KBM-7 (cell line): ENCODE measurements around the gene RNF111.
"Not testable (repeated sequence)": the region's sequence is repeated elsewhere in the genome, so short reads cannot be mapped to it uniquely, and the experiment has no call there.

Experiments used
- DNase-seq: peaks from one replicate; pipeline ENCODE4 v3.0.0-alpha.2; 2015
- in situ Hi-C: fragments of 300-500 bp; cut with MboI; formaldehyde crosslinking; loops from 2 replicates; pipeline ENCODE4 v1.14.3; 2020; ENCODE audit warnings: low sequenced_read_pairs, low pct_unique_long_range_greater_than_20kb, mixed read lengths

The RNF111 gene

DNA sequence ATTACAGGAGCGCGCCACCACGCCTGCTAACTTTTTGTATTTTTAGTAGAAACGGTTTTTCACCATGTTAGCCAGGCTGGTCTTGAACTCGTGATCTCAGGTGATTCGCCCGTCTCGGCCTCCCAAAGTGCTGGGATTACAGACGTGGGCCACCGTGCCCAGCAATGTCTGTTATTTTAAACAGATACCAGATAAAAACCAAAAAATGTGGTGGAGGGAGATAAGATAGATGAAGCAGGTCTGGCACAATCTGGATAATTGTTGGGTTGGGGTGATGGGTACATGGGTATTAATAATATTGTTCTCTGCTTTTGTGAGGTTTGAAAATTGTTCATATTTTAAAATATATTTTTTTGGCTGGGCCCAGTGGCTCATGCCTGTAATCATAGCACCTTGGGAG is 4.7 kb downstream of the RNF111 start:
- DNase-seq: no peak
- in situ Hi-C loops: no loop called here

DNA sequence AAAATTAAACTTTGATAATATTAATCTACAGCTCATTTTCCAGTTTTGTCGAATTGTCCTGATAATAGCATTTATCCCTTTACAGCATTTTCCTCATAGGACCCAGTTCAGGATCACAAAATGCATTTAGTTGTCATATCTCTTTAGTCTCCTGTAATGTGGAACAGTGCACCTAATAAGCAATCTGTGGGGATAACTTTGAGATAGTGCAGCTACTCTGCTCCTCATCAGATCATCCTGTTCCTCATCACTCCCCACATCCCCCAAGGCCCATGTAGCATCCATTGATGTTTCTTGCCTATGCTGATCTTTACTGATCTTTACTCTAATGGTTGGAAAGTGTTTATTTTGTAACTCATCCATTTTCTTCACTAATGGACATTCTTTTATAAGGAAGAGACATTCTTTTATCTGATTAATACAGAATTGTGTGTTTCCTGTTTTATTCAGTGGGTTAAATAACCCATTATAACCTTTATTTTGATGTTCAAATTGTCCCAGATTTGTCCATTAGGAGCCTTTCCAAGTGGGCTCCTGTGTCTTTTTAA is 7.5 kb downstream of the RNF111 start:
- in situ Hi-C loops: no loop called here
- no peak for DNase-seq

DNA sequence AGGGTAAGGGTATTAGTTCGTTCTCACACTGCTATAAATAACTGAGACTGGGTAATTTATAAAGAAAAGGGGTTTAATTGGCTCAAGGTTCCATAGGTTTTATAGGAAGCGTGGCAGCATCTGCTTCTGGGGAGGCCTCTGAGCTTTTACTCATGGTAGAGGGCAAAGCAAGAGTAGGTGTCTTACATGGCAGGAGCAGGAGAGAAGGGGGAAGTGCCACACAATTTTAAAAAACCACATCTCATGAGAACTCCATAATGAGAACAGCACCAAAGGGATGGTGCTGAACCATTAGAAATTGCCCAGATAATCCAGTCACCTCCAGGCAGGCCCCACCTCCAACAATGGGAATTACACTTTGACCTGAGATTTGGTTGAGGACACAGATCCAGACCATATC is 12.2 kb downstream of the RNF111 start:
- peak; percentile 41 for DNase-seq
- in situ Hi-C loops: no loop called here

DNA sequence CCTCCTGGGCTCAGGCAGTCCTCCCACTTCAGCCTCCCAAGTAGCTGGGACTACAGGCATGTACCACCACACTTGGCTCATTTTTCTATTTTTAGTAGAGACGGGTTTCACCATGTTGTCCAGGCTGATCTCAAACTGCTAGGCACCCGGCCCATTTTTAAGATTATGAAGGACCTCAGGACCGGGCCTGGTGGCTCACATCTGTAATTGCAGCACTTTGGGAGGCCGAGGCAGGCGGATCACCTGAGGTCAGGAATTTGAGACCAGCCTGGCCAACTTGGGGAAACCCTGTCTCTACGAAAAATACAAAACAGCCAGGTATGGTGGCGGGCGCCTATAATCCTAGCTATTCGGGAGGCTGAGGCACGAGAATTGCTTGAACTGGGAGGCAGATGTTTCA is 12.8 kb downstream of the RNF111 start:
- in situ Hi-C loops, DNase-seq: not testable (repeated sequence)

GRCh38 chr15:59001946-59002345 is 14.5 kb downstream of the RNF111 start:
- no peak for DNase-seq
- in situ Hi-C loops: no loop called here

DNA sequence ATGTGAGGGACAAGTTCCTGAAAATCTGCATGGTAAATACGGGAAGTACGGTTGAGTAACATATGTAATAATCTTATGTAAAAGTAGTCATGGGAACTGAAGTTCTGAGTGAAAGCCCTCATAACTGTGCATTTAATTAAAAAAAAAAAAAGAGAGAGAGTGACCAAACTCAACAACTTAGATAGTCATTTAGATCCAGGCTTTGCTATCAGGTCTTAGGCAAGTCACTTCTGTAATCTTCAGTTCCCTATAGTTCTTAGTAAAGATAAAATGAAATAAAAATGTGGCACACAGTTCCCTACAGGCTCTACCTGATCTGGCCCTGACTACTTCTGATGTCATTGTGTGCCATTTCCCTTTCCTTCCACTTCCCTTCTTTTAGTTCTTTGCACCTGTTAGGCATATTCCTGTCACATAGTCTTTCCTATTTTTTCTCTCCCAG is 15.0 kb downstream of the RNF111 start:
- in situ Hi-C loops: no loop called here
- peak; percentile 82 for DNase-seq

- in situ Hi-C loops: no loop called here
- no peak for DNase-seq
Measured at GRCh38 chr15:59005579-59005978, 18.1 kb downstream of the RNF111 start.

GRCh38 chr15:59008086-59008485 is 20.6 kb downstream of the RNF111 start:
- DNase-seq: no peak
- in situ Hi-C loops: no loop called here

DNA sequence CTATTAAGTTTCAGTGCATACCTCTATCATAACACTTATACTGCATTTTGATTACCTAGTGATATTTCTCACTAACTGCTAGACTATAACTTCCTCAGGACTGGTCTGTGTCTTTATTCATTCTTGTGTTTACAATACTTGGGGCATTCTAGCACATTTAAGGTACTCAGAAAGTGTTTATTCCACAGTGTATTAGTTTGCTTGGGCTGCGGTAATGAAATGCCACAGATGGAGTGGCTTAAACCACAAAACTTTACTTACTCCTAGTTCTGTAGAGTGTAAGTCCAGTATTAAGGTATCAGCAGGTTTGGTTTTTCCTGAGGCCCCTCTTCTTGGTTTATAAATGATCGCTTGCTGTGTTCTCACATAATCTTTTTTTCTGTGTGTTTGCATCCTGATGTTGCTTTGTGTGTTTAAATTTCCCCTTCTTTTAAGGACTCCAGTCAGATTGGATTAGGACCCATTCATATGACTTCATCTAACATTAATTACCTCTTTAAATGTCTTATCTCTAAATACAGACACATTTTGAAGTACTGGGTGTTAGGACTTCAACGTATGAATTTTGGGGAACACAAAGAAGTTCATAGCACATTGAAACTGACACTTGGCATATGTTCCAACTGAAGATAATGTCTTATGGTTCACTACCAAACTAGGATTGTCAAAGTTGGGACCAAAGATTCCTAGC is 23.9 kb downstream of the RNF111 start:
- in situ Hi-C loops: no loop called here
- DNase-seq: no peak

DNA sequence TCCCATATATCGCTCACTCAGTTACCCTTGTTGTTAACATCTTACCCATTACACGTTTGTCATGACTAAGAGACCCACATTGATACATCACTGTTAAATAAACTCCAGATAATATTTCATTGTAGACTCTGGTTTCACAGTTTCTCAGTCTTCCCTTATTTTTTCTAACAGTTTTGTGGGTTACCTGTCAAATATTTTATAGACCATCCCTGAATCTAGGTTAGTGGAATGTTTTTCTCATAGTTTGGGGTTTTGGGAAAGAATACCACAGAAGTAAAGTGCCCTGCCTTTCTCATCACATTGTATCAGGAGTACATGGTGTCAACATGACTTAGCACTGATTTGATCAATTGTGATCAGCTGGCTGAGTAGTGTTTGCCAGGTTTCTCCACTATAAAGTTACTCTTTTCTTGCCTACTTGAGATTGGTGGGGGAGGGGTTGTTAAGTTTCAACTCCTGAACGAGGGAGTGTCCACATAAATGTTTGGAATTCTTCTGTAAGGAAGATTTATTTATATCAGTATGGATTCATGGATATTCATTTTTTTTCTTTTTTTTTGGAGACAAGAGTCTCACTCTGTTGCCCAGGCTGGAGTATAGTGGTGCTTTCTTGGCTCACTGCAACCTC is 25.9 kb downstream of the RNF111 start:
- no peak for DNase-seq
- in situ Hi-C loops: no loop called here

DNA sequence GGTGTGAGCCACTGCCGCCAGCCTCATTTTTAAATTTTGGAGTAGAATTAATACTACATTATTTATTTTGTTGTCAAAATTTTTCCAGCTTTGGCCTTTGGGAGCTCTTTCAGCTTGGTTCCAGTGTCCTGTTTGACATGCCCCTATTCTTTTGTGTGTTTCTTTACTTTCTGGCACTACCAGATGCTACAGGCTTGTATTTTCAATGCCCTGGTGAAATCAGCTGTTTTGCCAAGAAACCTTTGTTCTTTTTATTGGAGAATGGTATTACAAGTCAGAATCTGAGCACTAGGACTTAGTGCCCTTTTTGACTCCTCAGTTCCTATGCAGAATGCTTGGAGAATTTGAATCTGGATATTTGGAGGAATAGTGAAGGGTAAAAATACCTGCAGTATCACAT is 26.6 kb downstream of the RNF111 start:
- in situ Hi-C loops: no loop called here
- DNase-seq: no peak

DNA sequence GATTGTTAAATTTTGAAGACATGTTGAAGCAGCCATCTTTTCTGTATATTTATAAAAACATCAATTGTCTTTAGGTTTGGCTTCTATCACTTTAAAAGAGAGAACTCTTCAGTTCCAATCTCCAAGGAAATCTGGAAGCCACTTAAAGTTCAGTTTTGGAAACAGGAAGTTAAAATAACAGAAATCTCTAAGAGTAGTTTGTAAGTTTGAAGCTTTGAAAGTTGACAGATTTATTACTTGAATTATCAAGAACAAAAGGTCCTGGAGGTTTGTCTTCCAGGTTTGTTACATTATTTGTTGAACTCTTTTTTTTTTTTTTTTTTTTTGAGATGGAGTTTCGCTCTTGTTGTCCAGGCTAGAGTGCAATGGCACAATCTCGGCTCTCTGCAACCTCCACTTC is 30.0 kb downstream of the RNF111 start:
- in situ Hi-C loops: no loop called here
- DNase-seq: peak; percentile 62

DNA sequence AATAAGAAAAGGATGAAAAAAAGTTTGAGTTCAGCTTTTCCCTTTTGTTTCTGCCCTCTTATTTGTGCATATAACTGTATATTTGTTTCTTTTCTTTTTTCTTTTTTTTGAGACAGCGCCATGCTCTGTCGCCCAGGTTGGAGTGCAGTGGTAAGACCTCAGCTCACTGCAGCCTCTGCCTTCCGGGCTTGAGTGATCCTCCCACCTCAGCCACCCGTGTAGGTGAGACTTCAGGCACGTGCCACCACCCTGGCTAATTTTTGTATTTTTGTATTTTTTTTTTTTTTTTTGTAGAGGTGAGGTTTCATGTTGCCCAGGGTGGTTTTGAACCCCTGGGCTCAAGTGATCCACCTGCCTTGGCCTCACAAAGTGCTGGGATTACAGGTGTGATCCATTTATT is 31.4 kb downstream of the RNF111 start:
- in situ Hi-C loops: no loop called here
- no peak for DNase-seq

- in situ Hi-C loops: no loop called here
- no peak for DNase-seq
Measured at GRCh38 chr15:59020322-59020721, 32.9 kb downstream of the RNF111 start.

DNA sequence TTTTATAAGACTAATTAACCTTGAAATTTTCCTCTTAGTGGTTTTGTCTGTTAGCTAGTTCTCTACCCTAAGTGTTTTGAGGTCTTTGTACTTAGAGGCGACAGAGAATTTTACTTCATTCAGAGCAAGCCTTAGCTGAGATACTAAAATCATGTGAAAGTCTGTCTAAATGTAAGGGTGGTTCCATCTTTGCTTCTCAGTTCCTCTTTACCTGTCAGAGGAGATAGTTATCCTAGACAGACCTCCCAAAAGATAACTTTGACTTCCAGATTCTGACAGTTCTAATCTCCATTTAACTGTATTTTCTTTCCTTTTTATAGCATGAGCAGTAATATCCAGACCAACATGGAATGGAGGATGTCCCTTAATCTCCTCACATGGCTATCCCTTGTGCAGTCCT is 34.7 kb downstream of the RNF111 start:
- no peak for DNase-seq
- in situ Hi-C loops: no loop called here

GRCh38 chr15:59026207-59026606 is 38.7 kb downstream of the RNF111 start:
- in situ Hi-C loops: no loop called here
- no peak for DNase-seq

DNA sequence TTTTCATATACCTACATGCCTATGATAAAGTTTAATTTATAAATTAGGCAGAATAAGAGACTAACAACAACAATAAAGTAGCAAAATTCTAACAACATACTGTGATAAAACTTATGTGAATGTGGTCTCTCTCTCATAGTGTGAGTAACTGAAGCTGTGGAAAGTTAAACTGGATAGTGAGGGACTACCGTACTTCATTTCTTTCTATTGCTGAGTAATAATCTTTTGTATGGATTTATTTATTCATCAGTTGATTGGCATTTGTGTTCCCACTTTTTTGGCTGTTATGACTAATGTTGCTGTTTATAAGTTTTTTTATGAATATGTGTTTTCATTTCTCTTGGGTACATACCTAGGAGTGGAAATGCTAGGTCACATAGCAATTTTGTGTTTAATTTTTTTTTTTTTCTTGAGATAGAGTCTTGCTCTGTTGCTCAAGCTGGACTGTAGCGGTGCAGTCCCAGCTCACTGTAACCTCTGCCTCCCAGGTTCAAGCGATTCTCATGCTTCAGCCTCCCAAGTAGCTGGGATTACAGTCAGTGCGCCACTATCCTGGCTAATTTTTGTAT is 41.0 kb downstream of the RNF111 start:
- in situ Hi-C loops: no loop called here
- no peak for DNase-seq

GRCh38 chr15:59029554-59029953 is 42.1 kb downstream of the RNF111 start:
- in situ Hi-C loops: no loop called here
- DNase-seq: no peak

- in situ Hi-C loops: no loop called here
Measured at GRCh38 chr15:59035201-59035600, 47.7 kb downstream of the RNF111 start.

GRCh38 chr15:59039225-59039624 is 51.8 kb downstream of the RNF111 start:
- in situ Hi-C loops: no loop called here
- DNase-seq: no peak

More at GRCh38 chr15:59035201-59035600, 47.7 kb downstream of the RNF111 start:
- DNase-seq: no peak
